GM12873 (cell line): Measurements from ENCODE around the gene CASTOR1.

ENCODE experiments used
- TF ChIP-seq, protein P1 (sequence below): IDR thresholded peaks from 2 replicates; pipeline ENCODE4 v1.5.1; 2012; ENCODE audit warnings: low read depth, mild to moderate bottlenecking, moderate library complexity, low read length, control low read depth; ENCODE audit not compliant: insufficient read depth; ENCODE audit errors: missing control alignments

The CASTOR1 gene

DNA sequence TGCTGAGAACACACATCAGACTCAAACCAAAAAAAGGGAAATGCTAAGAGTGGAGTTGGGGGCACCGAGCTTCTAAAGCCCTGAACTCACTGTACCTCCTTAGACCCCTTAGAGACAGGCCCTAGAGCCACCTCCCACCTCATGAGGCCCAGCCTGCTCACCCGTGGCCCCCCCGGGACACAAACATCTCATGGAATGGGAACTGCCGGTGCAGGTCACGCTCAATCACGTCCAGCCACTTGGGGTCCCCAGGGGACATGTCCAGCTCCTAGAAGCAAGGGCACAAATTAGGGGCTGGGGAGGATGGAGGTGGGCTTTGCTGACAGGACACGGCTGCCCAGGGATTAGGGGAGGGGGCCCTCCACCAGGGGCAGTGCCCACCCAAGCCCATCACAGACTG, 6.3 kb upstream of the CASTOR1 start:
- TF ChIP-seq, protein P1, sequence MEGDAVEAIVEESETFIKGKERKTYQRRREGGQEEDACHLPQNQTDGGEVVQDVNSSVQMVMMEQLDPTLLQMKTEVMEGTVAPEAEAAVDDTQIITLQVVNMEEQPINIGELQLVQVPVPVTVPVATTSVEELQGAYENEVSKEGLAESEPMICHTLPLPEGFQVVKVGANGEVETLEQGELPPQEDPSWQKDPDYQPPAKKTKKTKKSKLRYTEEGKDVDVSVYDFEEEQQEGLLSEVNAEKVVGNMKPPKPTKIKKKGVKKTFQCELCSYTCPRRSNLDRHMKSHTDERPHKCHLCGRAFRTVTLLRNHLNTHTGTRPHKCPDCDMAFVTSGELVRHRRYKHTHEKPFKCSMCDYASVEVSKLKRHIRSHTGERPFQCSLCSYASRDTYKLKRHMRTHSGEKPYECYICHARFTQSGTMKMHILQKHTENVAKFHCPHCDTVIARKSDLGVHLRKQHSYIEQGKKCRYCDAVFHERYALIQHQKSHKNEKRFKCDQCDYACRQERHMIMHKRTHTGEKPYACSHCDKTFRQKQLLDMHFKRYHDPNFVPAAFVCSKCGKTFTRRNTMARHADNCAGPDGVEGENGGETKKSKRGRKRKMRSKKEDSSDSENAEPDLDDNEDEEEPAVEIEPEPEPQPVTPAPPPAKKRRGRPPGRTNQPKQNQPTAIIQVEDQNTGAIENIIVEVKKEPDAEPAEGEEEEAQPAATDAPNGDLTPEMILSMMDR = no peak

DNA sequence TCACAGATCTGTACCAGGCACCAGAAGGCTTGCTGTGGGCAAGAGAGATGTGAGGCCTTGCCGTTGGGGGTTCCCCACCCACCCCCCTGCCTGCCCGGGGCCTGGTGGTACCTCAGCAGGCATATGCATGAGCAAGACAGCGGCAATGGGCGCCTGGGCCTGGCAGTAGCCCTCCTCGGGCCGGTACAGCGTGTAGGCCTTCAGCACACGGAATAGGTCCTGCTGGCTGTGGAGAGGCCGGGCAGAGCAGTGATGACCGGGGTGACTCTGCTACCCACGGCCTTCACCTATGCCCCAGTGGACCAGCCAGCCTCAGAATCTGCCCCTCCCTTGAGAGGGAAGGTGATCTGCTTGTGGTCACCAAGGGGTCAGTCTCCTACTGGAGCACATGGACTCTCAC, 5.5 kb upstream of the CASTOR1 start:
- TF ChIP-seq, protein P1 = no peak

DNA sequence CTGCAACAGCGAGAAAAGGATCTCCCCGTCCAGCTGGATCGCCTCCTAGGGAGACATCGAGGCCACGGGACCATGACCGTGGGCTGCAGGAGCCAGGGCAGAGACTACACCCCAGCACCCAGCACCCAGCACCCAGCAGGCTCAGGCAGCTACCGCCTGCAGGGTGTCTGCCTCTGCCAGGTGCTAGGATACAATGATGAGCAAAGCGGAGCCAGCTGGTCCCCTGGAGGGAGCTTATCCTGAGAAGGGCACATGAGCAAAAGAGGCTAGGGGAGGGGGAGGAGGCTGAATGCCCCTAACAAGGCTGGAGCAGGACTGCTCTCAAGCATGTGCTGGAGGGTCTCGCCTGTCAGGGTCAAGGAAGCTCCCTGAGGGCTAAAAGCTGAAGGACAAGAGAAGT, 4.8 kb upstream of the CASTOR1 start:
- TF ChIP-seq, protein P1 = no peak

DNA sequence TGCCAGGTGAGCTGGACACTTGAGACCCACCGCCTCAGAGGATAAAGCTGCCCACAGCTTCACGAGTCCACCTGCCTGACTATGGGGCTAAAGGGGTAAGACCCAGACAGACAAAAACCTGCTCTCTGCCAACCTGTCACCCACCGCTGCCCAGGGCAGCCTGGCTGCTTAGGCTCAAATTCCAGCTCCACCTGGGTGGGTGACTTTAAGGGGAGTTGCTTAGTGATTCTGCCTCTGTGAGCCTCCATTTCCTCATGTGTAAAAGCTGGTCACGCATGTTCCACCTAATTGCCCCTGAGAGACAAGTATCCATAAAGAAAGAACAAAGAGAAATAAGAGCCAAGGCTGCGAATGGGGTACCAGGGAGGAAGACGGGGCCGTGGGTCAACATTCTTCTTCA, 3.7 kb upstream of the CASTOR1 start:
- TF ChIP-seq, protein P1 = no peak

DNA sequence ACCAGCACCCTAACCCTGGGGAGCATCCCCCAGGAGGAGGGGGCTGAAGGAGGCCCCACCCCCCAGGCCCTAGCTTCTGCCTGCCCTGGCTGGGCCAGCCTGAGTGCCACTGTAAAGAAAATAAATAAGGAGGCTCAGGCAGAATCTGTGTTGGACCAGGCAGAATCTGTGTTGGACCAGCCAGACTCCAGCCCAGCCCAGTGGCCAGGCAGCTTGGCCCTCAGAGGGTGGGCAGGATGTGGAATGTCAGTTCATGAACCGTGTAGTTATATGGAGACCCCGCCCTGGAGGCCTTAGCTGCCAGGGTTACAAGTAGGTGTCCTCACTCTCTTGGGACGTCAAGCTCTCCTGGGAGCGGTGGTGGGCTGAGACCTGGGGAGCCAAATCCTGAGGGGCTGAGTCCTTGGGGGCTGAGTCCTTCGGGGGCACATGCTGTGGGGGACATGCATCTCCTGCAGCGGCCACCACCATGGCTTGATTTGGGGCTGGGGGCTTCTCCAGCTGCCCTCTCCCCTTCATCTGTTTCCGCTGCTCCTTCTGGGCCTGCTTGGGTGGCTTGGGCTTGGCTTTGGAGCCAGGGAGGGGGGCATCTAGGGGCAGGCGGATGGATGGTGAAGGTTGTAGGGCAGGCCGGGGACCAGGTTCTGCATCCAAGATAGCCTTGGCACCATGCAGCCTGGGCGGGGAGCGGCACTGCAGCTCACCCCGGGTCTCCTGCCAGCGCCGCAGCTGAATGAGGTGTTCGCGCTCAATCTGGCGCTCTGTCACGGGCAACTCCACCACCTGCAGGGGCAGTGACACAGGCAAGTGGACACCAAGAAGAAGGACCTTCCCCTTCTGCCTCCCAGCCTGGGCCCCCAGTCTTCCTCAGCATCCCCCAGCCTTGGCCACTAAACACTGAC, 3.0 kb upstream of the CASTOR1 start:
- TF ChIP-seq, protein P1 = no peak

DNA sequence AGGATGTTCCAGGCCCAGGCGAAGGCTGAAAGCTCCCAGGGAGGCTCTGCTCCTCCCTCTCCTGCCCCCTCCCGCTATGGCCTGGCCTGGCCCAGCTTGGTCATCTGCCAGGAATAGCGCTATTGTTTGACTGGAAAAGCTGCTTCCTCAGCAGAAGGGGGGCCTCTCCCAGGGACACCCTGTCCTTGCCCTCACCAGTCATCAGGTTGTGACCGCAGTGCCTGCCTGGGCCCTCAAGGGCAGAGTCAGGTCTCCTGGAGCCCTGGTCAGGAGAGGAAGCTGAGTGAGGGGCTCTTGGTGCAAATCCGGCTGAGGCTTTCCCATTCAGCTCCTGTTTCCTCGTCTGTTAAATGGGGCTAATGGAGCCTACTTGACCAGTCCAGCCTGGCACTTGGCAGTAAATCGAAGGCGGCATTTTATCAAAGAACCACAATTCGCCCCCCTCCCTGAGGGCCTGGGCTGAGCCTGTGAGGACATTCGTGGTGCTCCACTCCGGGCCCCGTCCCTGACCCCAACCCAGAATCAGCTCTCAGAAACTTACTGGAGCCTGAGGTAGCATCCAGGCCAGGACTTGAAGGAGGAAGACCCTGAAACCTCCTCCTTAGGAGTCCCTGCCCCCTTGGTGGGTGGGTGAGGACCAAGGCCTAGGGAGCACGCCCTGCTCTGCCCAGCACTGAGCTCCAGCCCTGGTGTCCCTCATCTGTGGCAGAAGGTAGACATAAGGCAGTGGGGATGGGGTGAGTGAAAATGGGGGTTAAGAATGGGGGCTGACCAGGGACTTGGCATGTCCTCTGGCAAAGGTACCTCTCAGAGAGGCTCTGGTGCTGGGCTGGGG, 2.0 kb upstream of the CASTOR1 start:
- TF ChIP-seq, protein P1 = no peak
